Esophagus muscularis mucosa (tissue), 4 donors: ENCODE results near the gene ACR. TPM values are rescaled to one million over a fixed set of nuclear protein-coding genes. Genes with fewer than 3 reads are reported as not detected.

Source experiments
- DNase-seq: peaks from one replicate; pipeline ENCODE4 v3.0.0-alpha.2; 2017; ENCODE audit errors: extremely low spot score
- H3K27ac ChIP-seq, 4 donors: fragments of 200-600 bp; sonication (generic); replicated peaks in 1 of 4; 1 replicate in 3 of 4; 2 replicates in 1 of 4; pipeline ENCODE4 v1.5.1; 2016 to 2019; ENCODE audit warnings: mild to moderate bottlenecking in 1 of 4
- H3K27me3 ChIP-seq, 4 donors: fragments of 200-600 bp; sonication (generic); one replicate each; pipeline versions ENCODE4 v1.5.1 to v1.6.0; 2016 to 2019
- H3K36me3 ChIP-seq, 4 donors: fragments of 200-600 bp; sonication (generic); one replicate each; pipeline ENCODE4 v1.5.1; 2016 to 2019
- H3K4me1 ChIP-seq, 4 donors: fragments of 200-600 bp; sonication (generic); one replicate each; pipeline ENCODE4 v1.5.1; 2016 to 2019
- H3K4me3 ChIP-seq, 4 donors: fragments of 200-600 bp; sonication (generic); 1 replicate in 2 of 4; 2 replicates in 2 of 4; pipeline ENCODE4 v1.5.1; 2016 to 2019; ENCODE audit warnings: mild to moderate bottlenecking in 4 of 4, moderate library complexity in 1 of 4
- H3K9me3 ChIP-seq, 4 donors: fragments of 200-600 bp; sonication (generic); 1 replicate in 3 of 4; 2 replicates in 1 of 4; pipeline ENCODE4 v1.5.1; 2016 to 2019
- CTCF ChIP-seq, 3 experiments: fragments of 200-600 bp in 2 of 3; fragments of 450-650 bp in 1 of 3; sonication (generic) in 2 of 3; IDR thresholded peaks; one replicate each; pipeline ENCODE4 v1.5.1; 2017 to 2019; ENCODE audit warnings: antibody characterized with exemption in 3 of 3, mild to moderate bottlenecking in 2 of 3, moderate library complexity in 1 of 3
- EP300 ChIP-seq: sonication (generic); formaldehyde crosslinking; IDR thresholded peaks from one replicate; pipeline ENCODE4 v1.6.1; 2017; ENCODE audit warnings: antibody characterized with exemption
- POLR2A ChIP-seq: fragments of 450-650 bp; IDR thresholded peaks from one replicate; pipeline ENCODE4 v1.6.1; 2017; ENCODE audit warnings: antibody characterized with exemption, moderate library complexity, mild to moderate bottlenecking, low read depth
- POLR2AphosphoS5 ChIP-seq, 2 donors: sonication (generic); formaldehyde crosslinking; IDR thresholded peaks; one replicate each; pipeline ENCODE4 v1.6.1; 2017; ENCODE audit warnings: antibody characterized with exemption in 2 of 2
- WGBS: methylation state at CpG from one replicate; pipeline ENCODE4 v1.1.5; 2018; 5-methylcytosine and 5-hydroxymethylcytosine counted together
- intact Hi-C: fragments of 100-400 bp; cut with DNase I; formaldehyde crosslinking; loops from one replicate; pipeline ENCODE4 v1.15.1; 2023
- total RNA-seq, 4 donors: library from RNA; depleted of rRNA; stranded (reverse); fragments of >200 nt; gene quantifications; one replicate each; pipeline versions ENCODE4 v1.1.0 to v1.2.1, GENCODE V29; 2016

Gene ACR
- total RNA-seq, 4 donors from 2014 or later = 0.42 to 0.46 TPM; not detected in 2

GRCh38 chr22:50702821-50703725 lies 34.9 kb upstream of the ACR start:
- Histone ChIP-seq H3K27ac (no peak overlapping the region), H3K27me3 (no peaks in the 10 kb centered on the region), H3K36me3 (peaks cover 0 to 87% (median 48%) of the 10 kb centered on the region in 4 donors), H3K4me3 (no peak overlapping the region), H3K9me3 (no peaks in the 10 kb centered on the region), H3K4me1 (peaks cover 16 to 43% (median 30%) of the 10 kb centered on the region in 4 donors)
- no peak for DNase-seq
- TF ChIP-seq CTCF (IDR thresholded peaks at IDR 0.05) (no peak), POLR2A (no peak), EP300 (no peak), POLR2AphosphoS5 (IDR thresholded peaks at IDR 0.05) (no peak)
- 84% methylated on average over 19 of the region's 20 CpGs for WGBS
- intact Hi-C loops = no loop called here

GRCh38 chr22:50703726-50704509 lies 34.1 kb upstream of the ACR start:
- no peak for DNase-seq
- Histone ChIP-seq H3K9me3 (no peaks in the 10 kb centered on the region), H3K4me3 (no peak overlapping the region), H3K27ac (no peak overlapping the region), H3K4me1 (peaks cover 7 to 34% (median 22%) of the 10 kb centered on the region in 4 donors), H3K27me3 (no peaks in the 10 kb centered on the region), H3K36me3 (peaks cover 0 to 88% (median 48%) of the 10 kb centered on the region in 4 donors)
- no peak for TF ChIP-seq EP300
- TF ChIP-seq POLR2A = no peak
- no peak for TF ChIP-seq CTCF (IDR thresholded peaks at IDR 0.05)
- TF ChIP-seq POLR2AphosphoS5 (IDR thresholded peaks at IDR 0.05) = no peak
- intact Hi-C loops = no loop called here
- WGBS = 84% methylated on average over 35 of the region's 36 CpGs

- no peaks in the 10 kb centered on the region for H3K27me3 ChIP-seq
- DNase-seq = no peak
- peaks cover 0 to 88% (median 46%) of the 10 kb centered on the region in 4 donors for H3K36me3 ChIP-seq
- WGBS = 92% methylated on average over 17 of the region's 37 CpGs
- intact Hi-C loops = no loop called here
- no peak overlapping the region for H3K4me3 ChIP-seq
- TF ChIP-seq EP300 (no peak), POLR2A (no peak), CTCF (IDR thresholded peaks at IDR 0.05) (no peak), POLR2AphosphoS5 (IDR thresholded peaks at IDR 0.05) (no peak)
- peaks cover 0 to 27% (median 16%) of the 10 kb centered on the region in 4 donors for H3K4me1 ChIP-seq
- H3K27ac ChIP-seq = no peak overlapping the region
- no peaks in the 10 kb centered on the region for H3K9me3 ChIP-seq
Measured at GRCh38 chr22:50704510-50705218, 33.3 kb upstream of the ACR start.

GRCh38 chr22:50705219-50705691 lies 32.7 kb upstream of the ACR start:
- H3K27ac ChIP-seq = no peak overlapping the region
- peaks cover 0 to 88% (median 49%) of the 10 kb centered on the region in 4 donors for H3K36me3 ChIP-seq
- peaks cover 3 to 21% (median 14%) of the 10 kb centered on the region in 4 donors for H3K4me1 ChIP-seq
- TF ChIP-seq POLR2A (no peak), POLR2AphosphoS5 (IDR thresholded peaks at IDR 0.05) (peak; percentile 44 to 46)
- DNase-seq = no peak
- H3K27me3 ChIP-seq = no peaks in the 10 kb centered on the region
- intact Hi-C loops = no loop called here
- WGBS = 30% methylated on average over 19 of the region's 23 CpGs
- H3K9me3 ChIP-seq = no peaks in the 10 kb centered on the region
- no peak overlapping the region for H3K4me3 ChIP-seq
